ENCODE results near the gene NPR1.

DNA sequence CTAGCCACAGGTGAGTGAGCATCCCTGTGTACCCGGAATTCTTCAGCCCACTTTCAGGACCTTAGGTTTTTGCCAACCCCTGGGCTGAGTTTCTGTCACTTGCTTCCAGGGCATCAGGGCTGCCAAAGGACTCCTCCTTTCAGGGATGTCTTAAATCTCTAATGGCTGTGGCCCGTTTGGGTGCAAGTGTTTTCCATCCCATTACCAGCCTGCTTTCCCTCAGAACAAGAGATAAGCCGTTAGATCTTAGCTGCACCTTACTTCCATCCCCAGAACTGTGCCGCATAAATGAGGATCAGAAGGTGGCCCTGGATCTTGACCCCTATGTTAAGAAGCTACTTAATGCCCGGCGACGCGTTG, 19.3 kb upstream of the NPR1 start:
- TF ChIP-seq EZH2phosphoT487 (IDR thresholded peaks at IDR 0.05; ENCODE audit: low read length), result no peak
- TF ChIP-seq, protein P1, sequence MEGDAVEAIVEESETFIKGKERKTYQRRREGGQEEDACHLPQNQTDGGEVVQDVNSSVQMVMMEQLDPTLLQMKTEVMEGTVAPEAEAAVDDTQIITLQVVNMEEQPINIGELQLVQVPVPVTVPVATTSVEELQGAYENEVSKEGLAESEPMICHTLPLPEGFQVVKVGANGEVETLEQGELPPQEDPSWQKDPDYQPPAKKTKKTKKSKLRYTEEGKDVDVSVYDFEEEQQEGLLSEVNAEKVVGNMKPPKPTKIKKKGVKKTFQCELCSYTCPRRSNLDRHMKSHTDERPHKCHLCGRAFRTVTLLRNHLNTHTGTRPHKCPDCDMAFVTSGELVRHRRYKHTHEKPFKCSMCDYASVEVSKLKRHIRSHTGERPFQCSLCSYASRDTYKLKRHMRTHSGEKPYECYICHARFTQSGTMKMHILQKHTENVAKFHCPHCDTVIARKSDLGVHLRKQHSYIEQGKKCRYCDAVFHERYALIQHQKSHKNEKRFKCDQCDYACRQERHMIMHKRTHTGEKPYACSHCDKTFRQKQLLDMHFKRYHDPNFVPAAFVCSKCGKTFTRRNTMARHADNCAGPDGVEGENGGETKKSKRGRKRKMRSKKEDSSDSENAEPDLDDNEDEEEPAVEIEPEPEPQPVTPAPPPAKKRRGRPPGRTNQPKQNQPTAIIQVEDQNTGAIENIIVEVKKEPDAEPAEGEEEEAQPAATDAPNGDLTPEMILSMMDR (IDR thresholded peaks at IDR 0.05; ENCODE audit: low read length), result no peak

All from MM.1S (cell line).